H9 (cell line): Measurements from ENCODE around the gene PALM3. TPM values are rescaled to one million over a fixed set of nuclear protein-coding genes. Genes with fewer than 3 reads are reported as not detected.

Experiments used
- DNase-seq: peaks from one replicate; pipeline ENCODE4 v3.0.0-alpha.2; 2017
- H2AFZ ChIP-seq: one replicate; pipeline ENCODE4 v1.6.1; 2013; ENCODE audit warnings: mild to moderate bottlenecking, low read length, control low read depth, moderate library complexity
- H2AK5ac ChIP-seq: 2 replicates; pipeline ENCODE4 v1.6.1; 2013; ENCODE audit warnings: low read length, control low read depth, mixed read lengths; ENCODE audit not compliant: insufficient read length
- H2BK120ac ChIP-seq: one replicate; pipeline ENCODE4 v1.6.1; 2013; ENCODE audit warnings: low read depth, mild to moderate bottlenecking, low read length, control low read depth, inconsistent platforms; ENCODE audit not compliant: poor library complexity, severe bottlenecking
- H2BK12ac ChIP-seq: 2 replicates; pipeline ENCODE4 v1.6.1; 2013; ENCODE audit warnings: low read length, control low read depth, mixed read lengths, low read depth; ENCODE audit not compliant: insufficient read length
- H2BK15ac ChIP-seq: 2 replicates; pipeline ENCODE4 v1.6.1; 2013; ENCODE audit warnings: low read depth, low read length, control low read depth
- H2BK20ac ChIP-seq: one replicate; pipeline ENCODE4 v1.6.1; 2013; ENCODE audit warnings: low read depth, mild to moderate bottlenecking, low read length, control low read depth, inconsistent platforms; ENCODE audit not compliant: poor library complexity, severe bottlenecking
- H2BK5ac ChIP-seq: 2 replicates; pipeline ENCODE4 v1.6.1; 2013; ENCODE audit warnings: low read length, control low read depth, mixed read lengths; ENCODE audit not compliant: insufficient read length
- H3K14ac ChIP-seq: 2 replicates; pipeline ENCODE4 v1.6.1; 2013; ENCODE audit warnings: low read length, control low read depth; ENCODE audit not compliant: insufficient read depth
- H3K18ac ChIP-seq: 2 replicates; pipeline ENCODE4 v1.6.1; 2013; ENCODE audit warnings: low read depth, mild to moderate bottlenecking, mixed read lengths, low read length, control low read depth; ENCODE audit not compliant: insufficient read length
- H3K23ac ChIP-seq: 2 replicates; pipeline ENCODE4 v1.6.1; 2013; ENCODE audit warnings: low read length, control low read depth, mixed read lengths, low read depth; ENCODE audit not compliant: insufficient read length
- H3K23me2 ChIP-seq: 2 replicates; pipeline ENCODE4 v1.6.1; 2013; ENCODE audit warnings: low read depth, mild to moderate bottlenecking, mixed read lengths, low read length, control low read depth; ENCODE audit not compliant: insufficient read length, poor library complexity, severe bottlenecking
- H3K27ac ChIP-seq: 2 replicates; pipeline ENCODE4 v1.5.1; 2013; ENCODE audit warnings: low read length, control low read depth, mixed read lengths, low read depth; ENCODE audit not compliant: insufficient read length
- H3K27me3 ChIP-seq: 2 replicates; pipeline ENCODE4 v1.6.1; 2013; ENCODE audit warnings: low read length, control low read depth, inconsistent platforms; ENCODE audit not compliant: insufficient read depth
- H3K4ac ChIP-seq: 2 replicates; pipeline ENCODE4 v1.6.1; 2013; ENCODE audit warnings: low read depth, mild to moderate bottlenecking, control low read depth, inconsistent platforms, low read length, moderate library complexity
- H3K4me1 ChIP-seq: 2 replicates; pipeline ENCODE4 v1.6.1; 2013; ENCODE audit warnings: low read length, control low read depth, inconsistent platforms; ENCODE audit not compliant: insufficient read depth
- H3K4me2 ChIP-seq: 2 replicates; pipeline ENCODE4 v1.6.1; 2013; ENCODE audit warnings: low read length, control low read depth, mixed read lengths; ENCODE audit not compliant: insufficient read length, insufficient read depth
- H3K56ac ChIP-seq: 2 replicates; pipeline ENCODE4 v1.6.1; 2013; ENCODE audit warnings: low read depth, mild to moderate bottlenecking, mixed read lengths, low read length, control low read depth; ENCODE audit not compliant: insufficient read length
- H3K79me1 ChIP-seq: 2 replicates; pipeline ENCODE4 v1.6.1; 2013; ENCODE audit warnings: low read depth, mild to moderate bottlenecking, moderate library complexity, low read length, control low read depth, inconsistent platforms; ENCODE audit not compliant: insufficient read depth, poor library complexity, severe bottlenecking
- H3K79me2 ChIP-seq: 2 replicates; pipeline ENCODE4 v1.6.1; 2013; ENCODE audit warnings: low read length, control low read depth, inconsistent platforms; ENCODE audit not compliant: insufficient read depth
- H3K9ac ChIP-seq: 2 replicates; pipeline ENCODE4 v1.6.1; 2013; ENCODE audit warnings: low read length, control low read depth, mixed read lengths; ENCODE audit not compliant: insufficient read length; ENCODE audit errors: extremely low read depth
- H3K9me3 ChIP-seq: one replicate; pipeline ENCODE4 v1.6.1; 2013; ENCODE audit warnings: low read depth, low read length, inconsistent platforms; ENCODE audit not compliant: control insufficient read depth
- H3T11ph ChIP-seq: one replicate; pipeline ENCODE4 v1.6.1; 2013; ENCODE audit warnings: mild to moderate bottlenecking, low read length, control low read depth, inconsistent platforms
- H4K20me1 ChIP-seq: one replicate; pipeline ENCODE4 v1.6.1; 2013; ENCODE audit not compliant: control insufficient read depth, insufficient read length, insufficient read depth
- H4K5ac ChIP-seq: 2 replicates; pipeline ENCODE4 v1.6.1; 2013; ENCODE audit warnings: low read depth, mild to moderate bottlenecking, mixed read lengths, low read length, control low read depth; ENCODE audit not compliant: insufficient read length
- H4K8ac ChIP-seq: replicated peaks from 2 replicates; pipeline ENCODE4 v1.6.1; 2013; ENCODE audit warnings: low read length, control low read depth, mixed read lengths, low read depth; ENCODE audit not compliant: insufficient read length
- H4K91ac ChIP-seq: 2 replicates; pipeline ENCODE4 v1.6.1; 2013; ENCODE audit warnings: low read depth, mild to moderate bottlenecking, moderate library complexity, mixed read lengths, low read length, control low read depth; ENCODE audit not compliant: insufficient read length
- H3K27ac Mint-ChIP-seq, 3 experiments: 2 replicates in 2 of 3; 3 replicates in 1 of 3; pipeline ENCODE4 v1.8.0; 2020 to 2021; ENCODE audit warnings: mixed read lengths in 3 of 3, mild to moderate bottlenecking in 1 of 3, moderate library complexity in 1 of 3
- H3K27me3 Mint-ChIP-seq: 2 replicates; pipeline ENCODE4 v1.8.0; 2021; ENCODE audit warnings: low read depth, mild to moderate bottlenecking, moderate library complexity, mixed read lengths
- H3K36me3 Mint-ChIP-seq, 3 experiments: 2 replicates in 2 of 3; 3 replicates in 1 of 3; pipeline ENCODE4 v1.8.0; 2020 to 2021; ENCODE audit warnings: low read depth in 3 of 3, mixed read lengths in 3 of 3; ENCODE audit not compliant: insufficient read depth in 1 of 3
- H3K4me1 Mint-ChIP-seq, 2 experiments: 2 replicates each; pipeline ENCODE4 v1.8.0; 2020; ENCODE audit warnings: mixed read lengths in 2 of 2
- H3K4me3 Mint-ChIP-seq, 2 experiments: 2 replicates in 1 of 2; 3 replicates in 1 of 2; pipeline ENCODE4 v1.8.0; 2020 to 2021; ENCODE audit warnings: mild to moderate bottlenecking in 2 of 2, mixed read lengths in 2 of 2, moderate library complexity in 1 of 2
- H3K9me3 Mint-ChIP-seq, 2 experiments: 2 replicates in 1 of 2; 3 replicates in 1 of 2; pipeline ENCODE4 v1.8.0; 2020; ENCODE audit warnings: mild to moderate bottlenecking in 2 of 2, mixed read lengths in 2 of 2, moderate library complexity in 1 of 2
- WGBS: extraction: QIAGEN DNeasy Blood & Tissue Kit; methylation state at CpG from one replicate; pipeline ENCODE4 v1.1.7; 2013; ENCODE audit warnings: missing lambda C conversion rate, low lambda C conversion rate, mixed read lengths; ENCODE audit not compliant: insufficient read length; ENCODE audit errors: extremely low coverage; 5-methylcytosine and 5-hydroxymethylcytosine counted together
- total RNA-seq: library from RNA; stranded (reverse); gene quantifications from 2 replicates; pipeline ENCODE4 v1.2.1, GENCODE V29; 2021
- TF ChIP-seq, protein P1 (sequence below): fragments of 200-600 bp; sonication (generic); conservative IDR thresholded peaks from 3 replicates; pipeline ENCODE4 v1.8.0; 2021; ENCODE audit warnings: antibody characterized with exemption, mild to moderate bottlenecking

Gene PALM3
- total RNA-seq, 1 experiment from 2014 or later, result 11.5 TPM

DNA sequence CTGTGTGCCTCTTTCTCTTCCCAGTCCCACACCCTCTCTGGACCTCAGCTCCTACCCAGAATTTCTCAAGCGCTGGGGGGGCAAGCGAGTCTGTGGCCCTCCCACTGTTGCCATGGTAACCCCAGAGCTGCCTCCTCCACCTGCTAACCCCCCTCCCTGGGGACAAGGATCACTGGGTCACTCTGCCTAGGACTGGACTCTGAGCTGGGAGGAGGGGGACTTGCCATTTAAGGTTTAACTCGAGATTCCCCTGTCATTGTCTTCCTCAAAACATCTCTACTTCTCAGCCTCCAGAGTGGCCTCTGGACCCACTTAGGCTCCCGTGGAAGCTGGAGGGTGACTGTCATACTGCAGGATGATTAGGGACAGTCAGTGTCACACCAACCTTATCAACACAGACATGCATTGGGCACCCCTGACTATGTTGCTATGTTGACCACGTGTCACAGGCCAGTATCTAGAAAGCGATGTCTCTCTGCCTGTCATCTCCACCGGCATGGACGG lies 2.2 kb downstream of the PALM3 start:
- Histone ChIP-seq H2AK5ac (no peak overlapping the region), H3T11ph (no peak overlapping the region), H3K79me2 (no peaks in the 10 kb centered on the region), H3K4me1 (no peaks in the 10 kb centered on the region; the same call in 1 of the 2 replicates), H3K23ac (no peak overlapping the region), H3K56ac (no peak overlapping the region), H4K20me1 (no peaks in the 10 kb centered on the region), H3K18ac (no peak overlapping the region), H3K27ac (no peak overlapping the region), H3K79me1 (no peaks in the 10 kb centered on the region), H3K9ac (no peak overlapping the region), H2BK120ac (no peak overlapping the region), H4K5ac (no peak overlapping the region), H3K23me2 (peaks cover 6% of the 10 kb centered on the region), H3K4me2 (no peak overlapping the region), H3K9me3 (no peaks in the 10 kb centered on the region), H2AFZ (no peak overlapping the region), H2BK12ac (no peak overlapping the region), H3K27me3 (peaks cover 8% of the 10 kb centered on the region), H4K91ac (no peak overlapping the region), H2BK20ac (no peak overlapping the region), H3K4ac (no peak overlapping the region), H3K14ac (no peak overlapping the region), H2BK5ac (no peak overlapping the region), H4K8ac (no peak overlapping the region), H2BK15ac (no peak overlapping the region)
- DNase-seq, result no peak
- Mint-ChIP-seq H3K9me3 (no peaks in the 10 kb centered on the region; a peak in 1 of 5 replicates), H3K4me1 (peaks cover 9 to 23% of the 10 kb centered on the region in 2 experiments), H3K27ac (no peak overlapping the region), H3K36me3 (peaks cover 0 to 2% (median 0%) of the 10 kb centered on the region in 3 experiments; a peak in 1 of 7 replicates), H3K27me3 (peaks cover 46% of the 10 kb centered on the region), H3K4me3 (peak overlapping the region in 1 of 2 experiments; percentile 20; a peak in 1 of 5 replicates)
- WGBS, result no CpG with 5 or more reads among the region's 8 CpGs
- TF ChIP-seq, protein P1, sequence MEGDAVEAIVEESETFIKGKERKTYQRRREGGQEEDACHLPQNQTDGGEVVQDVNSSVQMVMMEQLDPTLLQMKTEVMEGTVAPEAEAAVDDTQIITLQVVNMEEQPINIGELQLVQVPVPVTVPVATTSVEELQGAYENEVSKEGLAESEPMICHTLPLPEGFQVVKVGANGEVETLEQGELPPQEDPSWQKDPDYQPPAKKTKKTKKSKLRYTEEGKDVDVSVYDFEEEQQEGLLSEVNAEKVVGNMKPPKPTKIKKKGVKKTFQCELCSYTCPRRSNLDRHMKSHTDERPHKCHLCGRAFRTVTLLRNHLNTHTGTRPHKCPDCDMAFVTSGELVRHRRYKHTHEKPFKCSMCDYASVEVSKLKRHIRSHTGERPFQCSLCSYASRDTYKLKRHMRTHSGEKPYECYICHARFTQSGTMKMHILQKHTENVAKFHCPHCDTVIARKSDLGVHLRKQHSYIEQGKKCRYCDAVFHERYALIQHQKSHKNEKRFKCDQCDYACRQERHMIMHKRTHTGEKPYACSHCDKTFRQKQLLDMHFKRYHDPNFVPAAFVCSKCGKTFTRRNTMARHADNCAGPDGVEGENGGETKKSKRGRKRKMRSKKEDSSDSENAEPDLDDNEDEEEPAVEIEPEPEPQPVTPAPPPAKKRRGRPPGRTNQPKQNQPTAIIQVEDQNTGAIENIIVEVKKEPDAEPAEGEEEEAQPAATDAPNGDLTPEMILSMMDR, result no peak
